HFFc6 (cell line): Measurements from ENCODE around the gene ECT2. TPM values are rescaled to one million over a fixed set of nuclear protein-coding genes. Genes with fewer than 3 reads are reported as not detected.

Experiments
- DNase-seq: peaks from one replicate; pipeline ENCODE4 v3.0.0-alpha.2; 2018
- H3K27ac Mint-ChIP-seq: 2 replicates; pipeline ENCODE4 v1.8.0; 2020; ENCODE audit warnings: mild to moderate bottlenecking, mixed read lengths
- H3K27me3 Mint-ChIP-seq: 2 replicates; pipeline ENCODE4 v1.8.0; 2021; ENCODE audit warnings: mild to moderate bottlenecking, moderate library complexity, mixed read lengths; ENCODE audit not compliant: insufficient read depth
- H3K36me3 Mint-ChIP-seq: 2 replicates; pipeline ENCODE4 v1.8.0; 2021; ENCODE audit warnings: low read depth, mixed read lengths
- H3K4me1 Mint-ChIP-seq: 2 replicates; pipeline ENCODE4 v1.8.0; 2020; ENCODE audit warnings: low read depth, mixed read lengths
- H3K4me3 Mint-ChIP-seq: 2 replicates; pipeline ENCODE4 v1.8.0; 2020; ENCODE audit warnings: mild to moderate bottlenecking, moderate library complexity, mixed read lengths
- H3K9me3 Mint-ChIP-seq: 2 replicates; pipeline ENCODE4 v1.8.0; 2020; ENCODE audit warnings: mild to moderate bottlenecking, mixed read lengths
- total RNA-seq, 6 experiments: library from RNA; stranded (reverse); fragmentation: NEBNext Ultra II Directional; extraction: Animal tissue kit (Norgen Biotek cat#: 25700); gene quantifications; 2 replicates in 1 of 6; 3 replicates in 5 of 6; pipeline ENCODE4 v1.2.3, GENCODE V29; 2021
- TF ChIP-seq, protein P1 (sequence below): fragments of 200-600 bp; sonication (generic); IDR thresholded peaks from 2 replicates; pipeline ENCODE4 v1.5.0; 2021; ENCODE audit warnings: antibody characterized with exemption, mild to moderate bottlenecking

ECT2 gene
- total RNA-seq, 6 experiments from 2014 or later: 29.1 to 62.4 (median 50.6) TPM

- Mint-ChIP-seq H3K4me3 (no peak overlapping the region), H3K36me3 (0 out of 2 replicates have a peak, but pooled peaks cover 2% of the 10 kb centered on the region), H3K4me1 (peaks cover 47% of the 10 kb centered on the region), H3K9me3 (no peaks in the 10 kb centered on the region), H3K27me3 (no peaks in the 10 kb centered on the region; the same call in none of the 2 replicates), H3K27ac (peak overlapping the region; percentile 44)
- TF ChIP-seq, protein P1, sequence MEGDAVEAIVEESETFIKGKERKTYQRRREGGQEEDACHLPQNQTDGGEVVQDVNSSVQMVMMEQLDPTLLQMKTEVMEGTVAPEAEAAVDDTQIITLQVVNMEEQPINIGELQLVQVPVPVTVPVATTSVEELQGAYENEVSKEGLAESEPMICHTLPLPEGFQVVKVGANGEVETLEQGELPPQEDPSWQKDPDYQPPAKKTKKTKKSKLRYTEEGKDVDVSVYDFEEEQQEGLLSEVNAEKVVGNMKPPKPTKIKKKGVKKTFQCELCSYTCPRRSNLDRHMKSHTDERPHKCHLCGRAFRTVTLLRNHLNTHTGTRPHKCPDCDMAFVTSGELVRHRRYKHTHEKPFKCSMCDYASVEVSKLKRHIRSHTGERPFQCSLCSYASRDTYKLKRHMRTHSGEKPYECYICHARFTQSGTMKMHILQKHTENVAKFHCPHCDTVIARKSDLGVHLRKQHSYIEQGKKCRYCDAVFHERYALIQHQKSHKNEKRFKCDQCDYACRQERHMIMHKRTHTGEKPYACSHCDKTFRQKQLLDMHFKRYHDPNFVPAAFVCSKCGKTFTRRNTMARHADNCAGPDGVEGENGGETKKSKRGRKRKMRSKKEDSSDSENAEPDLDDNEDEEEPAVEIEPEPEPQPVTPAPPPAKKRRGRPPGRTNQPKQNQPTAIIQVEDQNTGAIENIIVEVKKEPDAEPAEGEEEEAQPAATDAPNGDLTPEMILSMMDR: no peak
- no peak for DNase-seq
Measured at GRCh38 chr3:172746475-172746874, 4.1 kb upstream of the ECT2 start.

DNA sequence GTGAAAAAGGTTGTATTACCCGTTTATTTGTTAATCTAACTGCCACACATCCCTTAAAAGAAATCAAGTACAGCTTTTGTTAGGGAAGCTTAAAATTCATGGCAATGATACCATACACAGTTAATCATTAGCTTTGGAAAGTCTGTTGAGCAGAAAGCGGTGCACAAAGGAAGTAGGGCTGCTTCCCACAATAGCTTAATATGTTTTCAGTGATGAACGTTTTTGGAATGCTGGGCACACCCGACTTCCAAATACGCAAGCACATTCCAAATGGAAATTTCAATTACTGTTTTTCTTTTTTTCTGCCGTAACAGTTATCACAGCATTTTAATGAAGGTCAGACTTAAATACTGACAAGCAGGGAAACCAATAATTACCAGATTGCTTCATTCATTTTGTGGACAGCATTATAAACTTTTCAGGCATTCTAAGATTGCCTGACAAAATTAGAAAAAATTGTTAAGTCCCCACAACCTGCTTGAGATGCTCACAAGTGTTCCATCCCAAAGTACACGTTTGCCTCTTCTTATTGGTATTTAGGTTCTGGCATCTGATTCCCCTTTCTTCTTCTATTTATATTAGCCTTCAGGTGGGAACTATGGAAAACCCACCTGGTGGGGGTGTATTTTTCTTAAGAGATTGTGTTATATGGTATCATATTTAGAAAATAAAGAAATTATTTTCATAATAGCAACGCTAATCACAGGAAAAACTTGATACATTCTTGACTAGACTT, 1.1 kb upstream of the ECT2 start:
- Mint-ChIP-seq H3K9me3 (no peaks in the 10 kb centered on the region), H3K27me3 (no peaks in the 10 kb centered on the region; the same call in none of the 2 replicates), H3K4me1 (peaks cover 73% of the 10 kb centered on the region), H3K27ac (peak overlapping the region; percentile 96), H3K36me3 (peaks cover 24% of the 10 kb centered on the region), H3K4me3 (peak overlapping the region; percentile 90)
- DNase-seq: peak; percentile 92
- TF ChIP-seq, protein P1: no peak

GRCh38 chr3:172750069-172750367, 508 bp upstream of the ECT2 start:
- H3K27me3 Mint-ChIP-seq: no peaks in the 10 kb centered on the region; the same call in none of the 2 replicates
- peaks cover 77% of the 10 kb centered on the region for H3K4me1 Mint-ChIP-seq
- H3K9me3 Mint-ChIP-seq: no peaks in the 10 kb centered on the region
- TF ChIP-seq, protein P1: no peak
- peak overlapping the region; percentile 90 for H3K4me3 Mint-ChIP-seq
- peak overlapping the region; percentile 96 for H3K27ac Mint-ChIP-seq
- no peak for DNase-seq
- H3K36me3 Mint-ChIP-seq: peaks cover 25% of the 10 kb centered on the region

GRCh38 chr3:172751175-172751704, 714 bp downstream of the ECT2 start:
- Mint-ChIP-seq H3K27ac (peak overlapping the region; percentile 96), H3K4me1 (peaks cover 71% of the 10 kb centered on the region), H3K9me3 (no peaks in the 10 kb centered on the region), H3K27me3 (no peaks in the 10 kb centered on the region; the same call in 1 of the 2 replicates), H3K36me3 (peaks cover 29% of the 10 kb centered on the region), H3K4me3 (peak overlapping the region; percentile 90)
- TF ChIP-seq, protein P1: no peak
- DNase-seq: peak; percentile 3

DNA sequence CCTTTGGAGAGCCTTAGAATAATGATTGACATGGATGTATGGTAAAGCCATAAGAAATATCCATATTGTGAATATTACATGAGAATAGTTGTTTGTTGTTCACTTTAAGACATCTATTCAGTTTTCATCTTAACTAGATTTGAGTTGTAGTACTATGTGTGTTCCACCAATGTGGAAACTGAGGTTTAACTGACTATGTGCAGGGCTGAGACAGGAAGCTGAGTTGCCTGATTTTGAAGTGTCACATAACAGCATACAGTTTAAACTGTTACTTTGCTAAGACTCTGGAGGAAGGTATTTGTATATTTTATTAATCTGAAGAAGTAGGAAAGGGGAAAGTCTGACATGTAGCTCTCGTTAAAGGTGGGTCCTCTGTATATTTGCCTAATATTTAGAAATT, 2.1 kb downstream of the ECT2 start:
- Mint-ChIP-seq H3K36me3 (peaks cover 39% of the 10 kb centered on the region), H3K4me1 (peaks cover 62% of the 10 kb centered on the region), H3K27me3 (no peaks in the 10 kb centered on the region; the same call in 1 of the 2 replicates), H3K27ac (peak overlapping the region; percentile 96; the same call in 1 of the 2 replicates), H3K9me3 (no peaks in the 10 kb centered on the region), H3K4me3 (peak overlapping the region; percentile 90)
- DNase-seq: no peak
- TF ChIP-seq, protein P1: no peak
